GM12878 (cell line): Measurements from ENCODE around the gene P2RX7. TPM values are rescaled to one million over a fixed set of nuclear protein-coding genes. Genes with fewer than 3 reads are reported as not detected.
A peak's percentile ranks its signal among the peaks of the same experiment; 100 is the strongest.

ENCODE experiments used
- ATAC-seq: fragments of 200-7000 bp; cut with Tn5 transposase; 3 replicates; pipeline ENCODE4 v1.9.1; 2020; ENCODE audit warnings: mild to moderate bottlenecking, moderate library complexity
- BruUV-seq: library from RNA; stranded (reverse); fragments of 400-500 nt; replicated peaks from 2 replicates; lab custom pipeline; 2021; lab: Mats Ljungman, UMichigan
- CTCF ChIA-PET: fragments of 300-600 bp; sonication (Branson Sonifier 250); formaldehyde crosslinking; extraction: SDS; loops from one replicate; lab custom pipeline; 2021; ENCODE audit warnings: inconsistent platforms; lab: Yijun Ruan, JAX
- POLR2A ChIA-PET: fragments of 350-600 bp; formaldehyde crosslinking; extraction: SDS; loops from one replicate; lab custom pipeline; 2021; ENCODE audit warnings: inconsistent platforms; lab: Charles Lee
- RAD21 ChIA-PET: fragments of 300-600 bp; sonication (Branson Sonifier 250); formaldehyde crosslinking; loops from one replicate; lab custom pipeline; 2023; ENCODE audit warnings: antibody characterized with exemption; ENCODE audit not compliant: unreplicated experiment; lab: Charles Lee
- SMC1A ChIA-PET: fragments of 300-600 bp; sonication (Branson Sonifier 250); formaldehyde crosslinking; loops from one replicate; lab custom pipeline; 2023; ENCODE audit not compliant: unreplicated experiment, uncharacterized antibody; lab: Charles Lee
- DNase-seq: peaks from one replicate; pipeline ENCODE4 v3.0.0-alpha.2; 2011; ENCODE audit warnings: low read depth, low spot score
- FAIRE-seq: peaks from 3 replicates; lab custom pipeline; 2011; peaks lifted over from hg19 to GRCh38; lab: Jason Lieb, UNC
- H2AFZ ChIP-seq: 2 replicates; pipeline ENCODE4 v1.6.0; 2011; ENCODE audit warnings: low read depth, low read length, control low read depth; ENCODE audit not compliant: control insufficient read depth
- H3K27ac ChIP-seq: 2 replicates; pipeline ENCODE4 v1.5.1; 2011; ENCODE audit warnings: control low read depth; ENCODE audit not compliant: control insufficient read depth, insufficient read depth
- H3K27me3 ChIP-seq, 2 experiments: replicated peaks in 1 of 2; 2 replicates each; pipeline versions ENCODE4 v1.6.0 to v1.6.1; 2011; ENCODE audit warnings: low read length in 1 of 2; ENCODE audit not compliant: control insufficient read depth in 2 of 2, insufficient read depth in 2 of 2
- H3K36me3 ChIP-seq, 2 experiments: 2 replicates each; pipeline ENCODE4 v1.5.1; 2011; ENCODE audit warnings: low read length in 1 of 2; ENCODE audit not compliant: control insufficient read depth in 2 of 2, insufficient read depth in 2 of 2
- H3K4me1 ChIP-seq: 2 replicates; pipeline ENCODE4 v1.6.1; 2011; ENCODE audit warnings: mild to moderate bottlenecking, low read length, moderate library complexity, mixed read lengths; ENCODE audit not compliant: control insufficient read depth, insufficient read depth
- H3K4me2 ChIP-seq: 2 replicates; pipeline ENCODE4 v1.6.0; 2011; ENCODE audit warnings: control low read depth; ENCODE audit not compliant: control insufficient read depth, insufficient read depth
- H3K4me3 ChIP-seq: fragments of 200-600 bp; sonication (generic); 2 replicates; pipeline ENCODE4 v1.5.1; 2016
- H3K79me2 ChIP-seq: 2 replicates; pipeline ENCODE4 v1.6.0; 2011; ENCODE audit warnings: low read length; ENCODE audit not compliant: control insufficient read depth, insufficient read depth
- H3K9ac ChIP-seq: 2 replicates; pipeline ENCODE4 v1.8.0; 2011; ENCODE audit warnings: low read length, control low read depth, mixed read lengths; ENCODE audit not compliant: control insufficient read depth, insufficient read depth
- H3K9me3 ChIP-seq: replicated peaks from 3 replicates; pipeline ENCODE4 v1.5.1; 2011; ENCODE audit warnings: mild to moderate bottlenecking, low read length; ENCODE audit not compliant: control insufficient read depth, insufficient read depth
- H4K20me1 ChIP-seq: 2 replicates; pipeline ENCODE4 v1.6.0; 2011; ENCODE audit not compliant: control insufficient read depth, insufficient read depth
- DPF2 ChIP-seq: fragments of 450-650 bp; IDR thresholded peaks from 2 replicates; pipeline ENCODE4 v1.6.1; 2017; ENCODE audit warnings: mild to moderate bottlenecking
- FOXK2 ChIP-seq: fragments of 450-650 bp; IDR thresholded peaks from 2 replicates; pipeline ENCODE4 v1.6.1; 2017; ENCODE audit warnings: mild to moderate bottlenecking, moderate library complexity
- IKZF1 ChIP-seq: fragments of 450-650 bp; conservative IDR thresholded peaks from 2 replicates; pipeline ENCODE4 v1.6.1; 2017; ENCODE audit warnings: antibody characterized with exemption, mild to moderate bottlenecking
- IKZF2 ChIP-seq, 2 experiments: fragments of 450-650 bp; IDR thresholded peaks; 2 replicates each; pipeline ENCODE4 v1.6.1; 2017; ENCODE audit warnings: mild to moderate bottlenecking in 2 of 2, moderate library complexity in 2 of 2
- MEF2B ChIP-seq: fragments of 450-650 bp; IDR thresholded peaks from 2 replicates; pipeline ENCODE4 v1.6.1; 2018; ENCODE audit warnings: mild to moderate bottlenecking, moderate library complexity; ENCODE audit not compliant: partially characterized antibody, poor library complexity, severe bottlenecking
- MTA3 ChIP-seq: IDR thresholded peaks from 2 replicates; pipeline ENCODE4 v1.6.1; 2012; ENCODE audit warnings: low read length, inconsistent platforms, borderline replicate concordance
- PBX3 ChIP-seq: IDR thresholded peaks from 2 replicates; pipeline ENCODE4 v1.6.1; 2011; ENCODE audit warnings: mild to moderate bottlenecking, low read depth, low read length, moderate library complexity; ENCODE audit not compliant: insufficient replicate concordance
- POU2F2 ChIP-seq: IDR thresholded peaks from 3 replicates; pipeline ENCODE4 v1.6.1; 2011; ENCODE audit warnings: low read depth, mild to moderate bottlenecking, low read length, borderline replicate concordance
- RAD51 ChIP-seq: fragments of 450-650 bp; IDR thresholded peaks from 2 replicates; pipeline ENCODE4 v1.6.1; 2016; ENCODE audit warnings: moderate library complexity, mild to moderate bottlenecking, inconsistent platforms
- RBBP5 ChIP-seq: fragments of 200-600 bp; sonication (generic); conservative IDR thresholded peaks from 2 replicates; pipeline ENCODE4 v1.6.1; 2016
- RUNX3 ChIP-seq: IDR thresholded peaks from 2 replicates; pipeline ENCODE4 v1.6.1; 2012; ENCODE audit warnings: low read length, inconsistent platforms
- SMARCA5 ChIP-seq: fragments of 450-650 bp; IDR thresholded peaks from 2 replicates; pipeline ENCODE4 v1.6.1; 2017; ENCODE audit warnings: mild to moderate bottlenecking
- STAT3 ChIP-seq: IDR thresholded peaks from 2 replicates; pipeline ENCODE4 v1.6.1; 2011; ENCODE audit warnings: low read depth, low read length, improper control_type of control experiment
- in situ Hi-C: fragments of 300-500 bp; cut with MboI; formaldehyde crosslinking; loops from 9 replicates; pipeline ENCODE4 v1.14.3; 2018; ENCODE audit warnings: mixed read lengths
- intact Hi-C: fragments of 100-400 bp; cut with micrococcal nuclease; formaldehyde crosslinking; loops from one replicate; pipeline ENCODE4 v1.14.2; 2022; ENCODE audit not compliant: unreplicated experiment
- polyA plus RNA-seq, 11 experiments: library from polyadenylated mRNA; depleted of rRNA in 4 of 11; unstranded in 6 of 11; stranded (reverse) in 5 of 11; fragments of >200 nt; fragmentation: Nextera tagmentation in 4 of 11; fragmentation: Illumina TruSeq in 1 of 11; extraction: Ambion mirVana in 4 of 11; extraction: Trizol in 1 of 11; gene quantifications; 1 replicate in 1 of 11; 2 replicates in 10 of 11; pipeline versions ENCODE4 v1.2.1 to v1.2.3, GENCODE V29; 2011 to 2016; ENCODE audit warnings: inconsistent platforms in 2 of 11, missing spikeins in 2 of 11, low read depth in 1 of 11
- total RNA-seq, 4 experiments: library from RNA; depleted of rRNA in 3 of 4; stranded (reverse); fragments of >200 nt in 3 of 4; fragmentation: Illumina TruSeq in 1 of 4; extraction: Trizol in 1 of 4; gene quantifications; 2 replicates each; pipeline versions ENCODE4 v1.2.1 to v1.2.3, GENCODE V29; 2013 to 2021
- TF ChIP-seq, protein P1 (sequence below): fragments of 450-650 bp; IDR thresholded peaks from 2 replicates; pipeline ENCODE4 v1.6.1; 2016; ENCODE audit warnings: mild to moderate bottlenecking
- TF ChIP-seq, protein P2 (sequence below): fragments of 450-650 bp; IDR thresholded peaks from 2 replicates; pipeline ENCODE4 v1.6.1; 2017; ENCODE audit warnings: low read depth, mild to moderate bottlenecking, moderate library complexity

P2RX7 gene
- total and polyA plus RNA-seq, 10 of the 15 experiments (the other 5 are each of a cell fraction or from before 2014, with no cell fraction given): 0.74 to 2.6 (median 1.5) TPM

DNA sequence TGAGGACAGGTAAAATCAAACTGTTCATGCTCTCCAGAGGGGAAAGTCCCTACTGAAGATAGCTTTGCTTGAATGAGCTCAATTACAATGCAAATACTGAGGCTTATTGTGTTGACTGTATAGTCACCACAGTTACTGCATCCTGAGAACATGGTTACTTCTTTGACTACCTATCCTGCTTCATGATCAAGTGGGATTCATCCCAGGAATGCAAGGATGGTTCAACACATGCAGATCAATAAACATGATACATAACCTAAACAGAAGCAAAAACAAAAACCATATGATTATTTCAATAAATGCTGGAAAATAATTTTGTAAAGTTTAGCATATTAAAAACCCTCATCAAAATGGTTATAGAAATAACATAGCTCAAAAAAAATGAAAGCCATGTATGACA lies 32.9 kb upstream of the P2RX7 start:
- ChIA-PET CTCF (interaction anchor here (0.6 to 2.3 kb wide), 10 partner anchors 9 to 517 kb away, joined by 3 to 9 read pairs (median 4); no protein-coding TSS in a partner anchor), RAD21 (interaction anchor here (1.9 kb wide), 1 partner anchor 40 kb away, joined by 8 read pairs; no protein-coding TSS in a partner anchor), SMC1A (interaction anchor here (1.2 to 1.5 kb wide), 3 partner anchors 11 to 519 kb away, joined by 3 to 6 read pairs (median 4); partner anchors contain the start of gene POP5), POLR2A (no interaction called here)
- BruUV-seq: no TSS peak
- no peak overlapping the region for H2AFZ ChIP-seq
- H3K79me2 ChIP-seq: no peaks in the 10 kb centered on the region
- TF ChIP-seq, protein P1, sequence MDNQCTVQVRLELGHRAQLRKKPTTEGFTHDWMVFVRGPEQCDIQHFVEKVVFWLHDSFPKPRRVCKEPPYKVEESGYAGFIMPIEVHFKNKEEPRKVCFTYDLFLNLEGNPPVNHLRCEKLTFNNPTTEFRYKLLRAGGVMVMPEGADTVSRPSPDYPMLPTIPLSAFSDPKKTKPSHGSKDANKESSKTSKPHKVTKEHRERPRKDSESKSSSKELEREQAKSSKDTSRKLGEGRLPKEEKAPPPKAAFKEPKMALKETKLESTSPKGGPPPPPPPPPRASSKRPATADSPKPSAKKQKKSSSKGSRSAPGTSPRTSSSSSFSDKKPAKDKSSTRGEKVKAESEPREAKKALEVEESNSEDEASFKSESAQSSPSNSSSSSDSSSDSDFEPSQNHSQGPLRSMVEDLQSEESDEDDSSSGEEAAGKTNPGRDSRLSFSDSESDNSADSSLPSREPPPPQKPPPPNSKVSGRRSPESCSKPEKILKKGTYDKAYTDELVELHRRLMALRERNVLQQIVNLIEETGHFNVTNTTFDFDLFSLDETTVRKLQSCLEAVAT: no peak
- TF ChIP-seq IKZF1 (0 out of 2 replicates have a peak, but pooled peaks have one; percentile 15), RAD51 (no peak), RBBP5 (no peak), SMARCA5 (no peak), MEF2B (no peak), DPF2 (no peak), POU2F2 (peak; percentile 51; the same call in 1 of the 3 replicates), PBX3 (no peak), FOXK2 (no peak), IKZF2 (IDR thresholded peaks at IDR 0.05) (peak in 1 of 2 experiments; percentile 47; a peak in 1 of 4 replicates), MTA3 (no peak), STAT3 (no peak), RUNX3 (peak; percentile 44)
- TF ChIP-seq, protein P2, sequence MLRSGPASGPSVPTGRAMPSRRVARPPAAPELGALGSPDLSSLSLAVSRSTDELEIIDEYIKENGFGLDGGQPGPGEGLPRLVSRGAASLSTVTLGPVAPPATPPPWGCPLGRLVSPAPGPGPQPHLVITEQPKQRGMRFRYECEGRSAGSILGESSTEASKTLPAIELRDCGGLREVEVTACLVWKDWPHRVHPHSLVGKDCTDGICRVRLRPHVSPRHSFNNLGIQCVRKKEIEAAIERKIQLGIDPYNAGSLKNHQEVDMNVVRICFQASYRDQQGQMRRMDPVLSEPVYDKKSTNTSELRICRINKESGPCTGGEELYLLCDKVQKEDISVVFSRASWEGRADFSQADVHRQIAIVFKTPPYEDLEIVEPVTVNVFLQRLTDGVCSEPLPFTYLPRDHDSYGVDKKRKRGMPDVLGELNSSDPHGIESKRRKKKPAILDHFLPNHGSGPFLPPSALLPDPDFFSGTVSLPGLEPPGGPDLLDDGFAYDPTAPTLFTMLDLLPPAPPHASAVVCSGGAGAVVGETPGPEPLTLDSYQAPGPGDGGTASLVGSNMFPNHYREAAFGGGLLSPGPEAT: 0 out of 2 replicates have a peak, but pooled peaks have one; percentile 14
- no peak overlapping the region for H3K4me3 ChIP-seq
- no peak for FAIRE-seq
- H3K27me3 ChIP-seq: no peaks in the 10 kb centered on the region
- DNase-seq: no peak
- intact Hi-C loops: loop anchor here (5.0 kb wide), 2 partner anchors 37 to 517 kb away; partner anchors contain the start of gene POP5
- H3K4me1 ChIP-seq: peaks cover 5% of the 10 kb centered on the region
- H3K9ac ChIP-seq: no peak overlapping the region
- in situ Hi-C loops: no loop called here
- peaks cover 2% of the 10 kb centered on the region; the same call in 2 of the 3 replicates for H3K9me3 ChIP-seq
- no peaks in the 10 kb centered on the region for H3K36me3 ChIP-seq
- no peak overlapping the region for H3K27ac ChIP-seq
- no peak overlapping the region for H3K4me2 ChIP-seq
- peak; percentile 29; the same call in 1 of the 3 replicates for ATAC-seq
- no peaks in the 10 kb centered on the region for H4K20me1 ChIP-seq
